Panc1 (cell line): ENCODE measurements around the gene LCT.

ENCODE experiments used
- POLR2AphosphoS5 ChIP-seq: IDR thresholded peaks from 2 replicates; pipeline ENCODE4 v1.6.1; 2012; ENCODE audit warnings: mild to moderate bottlenecking, low read depth, low read length, moderate library complexity
- SIN3A ChIP-seq: IDR thresholded peaks from 2 replicates; pipeline ENCODE4 v1.6.1; 2012; ENCODE audit warnings: low read depth, mild to moderate bottlenecking, low read length, moderate library complexity, borderline replicate concordance; ENCODE audit not compliant: insufficient read depth
- TCF7L2 ChIP-seq: IDR thresholded peaks from 2 replicates; pipeline ENCODE4 v1.6.1; 2011; ENCODE audit warnings: mild to moderate bottlenecking, low read depth, low read length, inconsistent platforms
- TF ChIP-seq, protein P1 (sequence below): fragments of 450-650 bp; IDR thresholded peaks from 2 replicates; pipeline ENCODE4 v1.5.1; 2017; ENCODE audit warnings: mild to moderate bottlenecking
- TF ChIP-seq, protein P2 (sequence below), 2 experiments: IDR thresholded peaks; 2 replicates each; pipeline ENCODE4 v1.6.1; 2011 to 2012; ENCODE audit warnings: low read depth in 2 of 2, control low read depth in 1 of 2, low read length in 1 of 2, mild to moderate bottlenecking in 1 of 2, moderate library complexity in 1 of 2; ENCODE audit not compliant: insufficient read depth in 1 of 2

DNA sequence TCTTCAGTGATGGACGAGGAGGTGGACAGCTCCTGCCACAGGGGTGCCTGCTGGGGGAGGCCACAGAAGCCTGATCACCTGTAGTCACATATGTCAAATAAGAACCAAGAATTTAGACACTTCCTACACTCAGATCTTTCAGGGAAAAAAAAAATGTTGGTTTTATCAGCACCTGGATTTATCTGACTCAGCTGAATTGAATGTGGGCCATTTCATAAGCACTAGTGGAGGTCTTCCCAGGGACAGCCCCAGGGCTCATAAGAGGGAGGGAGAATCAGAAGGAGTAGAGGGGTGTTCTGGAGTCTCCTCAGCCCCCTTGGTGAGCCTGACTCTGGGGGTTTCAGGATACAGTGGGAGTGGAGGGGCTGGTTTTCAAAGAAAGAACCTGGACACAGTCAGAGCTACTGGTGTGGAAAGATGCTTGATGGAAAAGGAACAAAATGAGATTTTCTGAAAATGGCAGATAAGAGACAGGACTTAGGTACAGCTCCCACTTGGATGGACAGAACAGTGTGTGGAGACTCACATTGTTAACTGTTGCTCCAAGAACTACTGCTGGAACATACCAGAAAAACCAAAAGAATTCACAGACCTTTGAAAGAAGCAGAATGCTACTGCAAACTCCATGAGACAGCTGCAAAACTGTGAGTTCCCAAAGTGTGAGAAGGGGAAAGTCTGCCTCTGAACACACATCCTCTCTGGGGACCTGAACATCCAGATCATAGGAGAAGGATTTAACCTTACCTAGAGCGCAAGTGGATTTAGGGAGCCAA, 45.4 kb downstream of the LCT start:
- TF ChIP-seq, protein P1, sequence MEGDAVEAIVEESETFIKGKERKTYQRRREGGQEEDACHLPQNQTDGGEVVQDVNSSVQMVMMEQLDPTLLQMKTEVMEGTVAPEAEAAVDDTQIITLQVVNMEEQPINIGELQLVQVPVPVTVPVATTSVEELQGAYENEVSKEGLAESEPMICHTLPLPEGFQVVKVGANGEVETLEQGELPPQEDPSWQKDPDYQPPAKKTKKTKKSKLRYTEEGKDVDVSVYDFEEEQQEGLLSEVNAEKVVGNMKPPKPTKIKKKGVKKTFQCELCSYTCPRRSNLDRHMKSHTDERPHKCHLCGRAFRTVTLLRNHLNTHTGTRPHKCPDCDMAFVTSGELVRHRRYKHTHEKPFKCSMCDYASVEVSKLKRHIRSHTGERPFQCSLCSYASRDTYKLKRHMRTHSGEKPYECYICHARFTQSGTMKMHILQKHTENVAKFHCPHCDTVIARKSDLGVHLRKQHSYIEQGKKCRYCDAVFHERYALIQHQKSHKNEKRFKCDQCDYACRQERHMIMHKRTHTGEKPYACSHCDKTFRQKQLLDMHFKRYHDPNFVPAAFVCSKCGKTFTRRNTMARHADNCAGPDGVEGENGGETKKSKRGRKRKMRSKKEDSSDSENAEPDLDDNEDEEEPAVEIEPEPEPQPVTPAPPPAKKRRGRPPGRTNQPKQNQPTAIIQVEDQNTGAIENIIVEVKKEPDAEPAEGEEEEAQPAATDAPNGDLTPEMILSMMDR: no peak
- TF ChIP-seq, protein P2, sequence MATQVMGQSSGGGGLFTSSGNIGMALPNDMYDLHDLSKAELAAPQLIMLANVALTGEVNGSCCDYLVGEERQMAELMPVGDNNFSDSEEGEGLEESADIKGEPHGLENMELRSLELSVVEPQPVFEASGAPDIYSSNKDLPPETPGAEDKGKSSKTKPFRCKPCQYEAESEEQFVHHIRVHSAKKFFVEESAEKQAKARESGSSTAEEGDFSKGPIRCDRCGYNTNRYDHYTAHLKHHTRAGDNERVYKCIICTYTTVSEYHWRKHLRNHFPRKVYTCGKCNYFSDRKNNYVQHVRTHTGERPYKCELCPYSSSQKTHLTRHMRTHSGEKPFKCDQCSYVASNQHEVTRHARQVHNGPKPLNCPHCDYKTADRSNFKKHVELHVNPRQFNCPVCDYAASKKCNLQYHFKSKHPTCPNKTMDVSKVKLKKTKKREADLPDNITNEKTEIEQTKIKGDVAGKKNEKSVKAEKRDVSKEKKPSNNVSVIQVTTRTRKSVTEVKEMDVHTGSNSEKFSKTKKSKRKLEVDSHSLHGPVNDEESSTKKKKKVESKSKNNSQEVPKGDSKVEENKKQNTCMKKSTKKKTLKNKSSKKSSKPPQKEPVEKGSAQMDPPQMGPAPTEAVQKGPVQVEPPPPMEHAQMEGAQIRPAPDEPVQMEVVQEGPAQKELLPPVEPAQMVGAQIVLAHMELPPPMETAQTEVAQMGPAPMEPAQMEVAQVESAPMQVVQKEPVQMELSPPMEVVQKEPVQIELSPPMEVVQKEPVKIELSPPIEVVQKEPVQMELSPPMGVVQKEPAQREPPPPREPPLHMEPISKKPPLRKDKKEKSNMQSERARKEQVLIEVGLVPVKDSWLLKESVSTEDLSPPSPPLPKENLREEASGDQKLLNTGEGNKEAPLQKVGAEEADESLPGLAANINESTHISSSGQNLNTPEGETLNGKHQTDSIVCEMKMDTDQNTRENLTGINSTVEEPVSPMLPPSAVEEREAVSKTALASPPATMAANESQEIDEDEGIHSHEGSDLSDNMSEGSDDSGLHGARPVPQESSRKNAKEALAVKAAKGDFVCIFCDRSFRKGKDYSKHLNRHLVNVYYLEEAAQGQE (IDR thresholded peaks at IDR 0.05; ENCODE audit: insufficient read depth in 1 of 2, low read depth in 2 of 2, low read length in 1 of 2): no peak
- TF ChIP-seq POLR2AphosphoS5 (no peak), SIN3A (no peak), TCF7L2 (no peak)
